Esophagus muscularis mucosa (tissue), 4 donors: Measurements from ENCODE around the gene TMEM131L. TPM values are rescaled to one million over a fixed set of nuclear protein-coding genes. Genes with fewer than 3 reads are reported as not detected.

Experiments used
- DNase-seq: peaks from one replicate; pipeline ENCODE4 v3.0.0-alpha.2; 2017; ENCODE audit errors: extremely low spot score
- H3K27ac ChIP-seq, 4 donors: fragments of 200-600 bp; sonication (generic); replicated peaks in 1 of 4; 1 replicate in 3 of 4; 2 replicates in 1 of 4; pipeline ENCODE4 v1.5.1; 2016 to 2019; ENCODE audit warnings: mild to moderate bottlenecking in 1 of 4
- H3K27me3 ChIP-seq, 4 donors: fragments of 200-600 bp; sonication (generic); one replicate each; pipeline versions ENCODE4 v1.5.1 to v1.6.0; 2016 to 2019
- H3K36me3 ChIP-seq, 4 donors: fragments of 200-600 bp; sonication (generic); one replicate each; pipeline ENCODE4 v1.5.1; 2016 to 2019
- H3K4me1 ChIP-seq, 4 donors: fragments of 200-600 bp; sonication (generic); one replicate each; pipeline ENCODE4 v1.5.1; 2016 to 2019
- H3K4me3 ChIP-seq, 4 donors: fragments of 200-600 bp; sonication (generic); 1 replicate in 2 of 4; 2 replicates in 2 of 4; pipeline ENCODE4 v1.5.1; 2016 to 2019; ENCODE audit warnings: mild to moderate bottlenecking in 4 of 4, moderate library complexity in 1 of 4
- H3K9me3 ChIP-seq, 4 donors: fragments of 200-600 bp; sonication (generic); 1 replicate in 3 of 4; 2 replicates in 1 of 4; pipeline ENCODE4 v1.5.1; 2016 to 2019
- CTCF ChIP-seq, 3 experiments: fragments of 200-600 bp in 2 of 3; fragments of 450-650 bp in 1 of 3; sonication (generic) in 2 of 3; IDR thresholded peaks; one replicate each; pipeline ENCODE4 v1.5.1; 2017 to 2019; ENCODE audit warnings: antibody characterized with exemption in 3 of 3, mild to moderate bottlenecking in 2 of 3, moderate library complexity in 1 of 3
- EP300 ChIP-seq: sonication (generic); formaldehyde crosslinking; IDR thresholded peaks from one replicate; pipeline ENCODE4 v1.6.1; 2017; ENCODE audit warnings: antibody characterized with exemption
- POLR2A ChIP-seq: fragments of 450-650 bp; IDR thresholded peaks from one replicate; pipeline ENCODE4 v1.6.1; 2017; ENCODE audit warnings: antibody characterized with exemption, moderate library complexity, mild to moderate bottlenecking, low read depth
- POLR2AphosphoS5 ChIP-seq, 2 donors: sonication (generic); formaldehyde crosslinking; IDR thresholded peaks; one replicate each; pipeline ENCODE4 v1.6.1; 2017; ENCODE audit warnings: antibody characterized with exemption in 2 of 2
- WGBS: methylation state at CpG from one replicate; pipeline ENCODE4 v1.1.5; 2018; 5-methylcytosine and 5-hydroxymethylcytosine counted together
- intact Hi-C: fragments of 100-400 bp; cut with DNase I; formaldehyde crosslinking; loops from one replicate; pipeline ENCODE4 v1.15.1; 2023
- total RNA-seq, 4 donors: library from RNA; depleted of rRNA; stranded (reverse); fragments of >200 nt; gene quantifications; one replicate each; pipeline versions ENCODE4 v1.1.0 to v1.2.1, GENCODE V29; 2016

TMEM131L gene
- total RNA-seq, 4 donors from 2014 or later: 10.3 to 16.3 (median 12.1) TPM

- Histone ChIP-seq H3K4me3 (no peak overlapping the region), H3K36me3 (no peaks in the 10 kb centered on the region), H3K4me1 (peaks cover 36 to 57% (median 45%) of the 10 kb centered on the region in 4 donors), H3K27ac (no peak overlapping the region), H3K9me3 (no peaks in the 10 kb centered on the region), H3K27me3 (no peaks in the 10 kb centered on the region)
- TF ChIP-seq CTCF (IDR thresholded peaks at IDR 0.05) (no peak), POLR2AphosphoS5 (IDR thresholded peaks at IDR 0.05) (no peak), EP300 (no peak), POLR2A (no peak)
- intact Hi-C loops: no loop called here
- peak; percentile 64 for DNase-seq
- WGBS: 91% methylated on average over 7 of the region's 7 CpGs
Observed at GRCh38 chr4:153541456-153542096, 75.4 kb downstream of the TMEM131L start.

- TF ChIP-seq EP300: no peak
- TF ChIP-seq POLR2A: no peak
- no peak for TF ChIP-seq POLR2AphosphoS5 (IDR thresholded peaks at IDR 0.05)
- TF ChIP-seq CTCF (IDR thresholded peaks at IDR 0.05): no peak
- Histone ChIP-seq H3K4me3 (no peak overlapping the region), H3K9me3 (no peaks in the 10 kb centered on the region), H3K27me3 (no peaks in the 10 kb centered on the region), H3K36me3 (no peaks in the 10 kb centered on the region), H3K4me1 (peaks cover 36 to 55% (median 46%) of the 10 kb centered on the region in 4 donors), H3K27ac (peak overlapping the region in 1 of 4 donors; percentile 17)
- WGBS: 89% methylated on average over 6 of the region's 6 CpGs
- intact Hi-C loops: no loop called here
- DNase-seq: peak; percentile 85
Observed at GRCh38 chr4:153542131-153542530, 76.0 kb downstream of the TMEM131L start.

GRCh38 chr4:153542834-153543233, 76.7 kb downstream of the TMEM131L start:
- peak; percentile 77 for DNase-seq
- Histone ChIP-seq H3K9me3 (no peaks in the 10 kb centered on the region), H3K36me3 (no peaks in the 10 kb centered on the region), H3K4me1 (peaks cover 35 to 53% (median 42%) of the 10 kb centered on the region in 4 donors), H3K4me3 (no peak overlapping the region), H3K27me3 (no peaks in the 10 kb centered on the region), H3K27ac (peak overlapping the region; percentile 12 to 32 (median 19))
- no peak for TF ChIP-seq POLR2A
- TF ChIP-seq POLR2AphosphoS5 (IDR thresholded peaks at IDR 0.05): no peak
- TF ChIP-seq CTCF (IDR thresholded peaks at IDR 0.05): no peak
- TF ChIP-seq EP300: no peak
- intact Hi-C loops: no loop called here
- WGBS: 86% methylated on average over 6 of the region's 6 CpGs

- TF ChIP-seq POLR2A: no peak
- no peak for TF ChIP-seq POLR2AphosphoS5 (IDR thresholded peaks at IDR 0.05)
- TF ChIP-seq EP300: no peak
- no peak for TF ChIP-seq CTCF (IDR thresholded peaks at IDR 0.05)
- H3K9me3 ChIP-seq: no peaks in the 10 kb centered on the region
- peak overlapping the region in 2 of 4 donors; percentile 15 to 69 for H3K27ac ChIP-seq
- no peaks in the 10 kb centered on the region for H3K36me3 ChIP-seq
- intact Hi-C loops: no loop called here
- no peaks in the 10 kb centered on the region for H3K27me3 ChIP-seq
- H3K4me3 ChIP-seq: no peak overlapping the region
- 72% methylated on average over 6 of the region's 6 CpGs for WGBS
- H3K4me1 ChIP-seq: peaks cover 32 to 53% (median 38%) of the 10 kb centered on the region in 4 donors
- peak; percentile 88 for DNase-seq
Observed at GRCh38 chr4:153543351-153543750, 77.2 kb downstream of the TMEM131L start.

GRCh38 chr4:153545822-153546221, 79.7 kb downstream of the TMEM131L start:
- Histone ChIP-seq H3K27ac (no peak overlapping the region), H3K27me3 (no peaks in the 10 kb centered on the region), H3K4me1 (peaks cover 21 to 51% (median 36%) of the 10 kb centered on the region in 4 donors), H3K9me3 (no peaks in the 10 kb centered on the region), H3K4me3 (no peak overlapping the region), H3K36me3 (no peaks in the 10 kb centered on the region)
- no peak for TF ChIP-seq CTCF (IDR thresholded peaks at IDR 0.05)
- TF ChIP-seq POLR2A: no peak
- TF ChIP-seq POLR2AphosphoS5 (IDR thresholded peaks at IDR 0.05): no peak
- TF ChIP-seq EP300: no peak
- WGBS: 92% methylated on average over 8 of the region's 8 CpGs
- peak; percentile 57 for DNase-seq
- intact Hi-C loops: no loop called here
